ENCODE results near the gene PVALEF. TPM values are rescaled to one million over a fixed set of nuclear protein-coding genes. Genes with fewer than 3 reads are reported as not detected.

The PVALEF gene
- total and polyA plus RNA-seq, 2 of the 8 experiments (the other 6 are each of a cell fraction or from before 2014, with no cell fraction given): 0.03 TPM; not detected in 1

DNA sequence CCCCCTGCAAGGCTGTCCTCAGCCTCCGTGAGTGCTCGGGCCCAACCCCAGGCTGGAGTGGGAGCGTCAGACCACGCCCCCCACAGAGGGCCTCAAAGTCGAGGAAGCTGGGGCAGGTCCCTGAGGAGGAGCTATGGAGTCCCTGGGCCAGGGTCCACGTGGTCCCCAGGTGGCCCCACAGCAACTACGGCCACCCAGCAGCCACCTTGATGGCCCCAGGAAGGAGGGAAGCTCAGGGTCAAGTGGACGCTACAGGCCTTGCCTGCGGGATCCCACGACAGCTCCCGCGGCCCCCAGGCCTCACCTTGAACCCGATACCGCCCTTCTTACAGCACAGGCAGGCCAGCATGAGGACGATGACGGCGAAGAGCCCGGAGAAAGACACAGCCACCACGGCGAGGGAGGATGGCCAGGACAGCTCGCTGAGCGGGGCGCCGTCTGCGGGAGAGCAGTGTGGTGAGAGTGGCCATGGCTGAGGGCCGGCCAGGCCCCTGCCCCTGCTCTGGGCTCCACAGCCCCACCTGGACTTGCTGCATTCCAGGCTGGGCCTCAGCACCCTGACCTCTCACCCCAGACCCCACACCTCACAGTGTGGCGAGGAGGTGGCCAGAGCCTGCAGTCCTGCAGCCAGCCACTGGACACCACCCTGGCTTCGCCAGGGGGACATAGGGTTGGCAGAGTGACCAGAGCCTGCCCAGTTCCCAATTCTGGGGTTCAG lies 31.1 kb upstream of the PVALEF start:
- no peak overlapping the region for H3K4ac ChIP-seq (replicated peaks; ENCODE audit: insufficient read length, low read depth, low read length)
- no peak overlapping the region for H2AFZ ChIP-seq (ENCODE audit: low read length)
- H3K79me2 ChIP-seq (ENCODE audit: control insufficient read depth in 1 of 2, insufficient read depth in 2 of 2, low read length in 2 of 2): no peaks in the 10 kb centered on the region
- no peak overlapping the region for H3K4me3 ChIP-seq (ENCODE audit: extremely low read depth in 1 of 4, insufficient read depth in 2 of 4, low read depth in 3 of 4, low read length in 4 of 4)
- H3K18ac ChIP-seq (ENCODE audit: extremely low read depth, low read length): no peak overlapping the region
- no peak overlapping the region for H3K4me2 ChIP-seq (ENCODE audit: insufficient read depth in 1 of 2, low read depth in 2 of 2, low read length in 2 of 2)
- FAIRE-seq (no peak), DNase-seq (ENCODE audit: low read depth in 1 of 2, low spot score in 2 of 2) (no peak)
- H3K4me1 ChIP-seq (replicated peaks in 1 of 4; ENCODE audit: control insufficient read depth in 3 of 4, insufficient read depth in 4 of 4, low read length in 3 of 4): peaks cover 0 to 8% (median 4%) of the 10 kb centered on the region in 4 experiments; a peak in 3 of 7 replicates
- peaks cover 2 to 9% of the 10 kb centered on the region in 2 experiments for H4K20me1 ChIP-seq (replicated peaks in 1 of 2; ENCODE audit: control insufficient read depth in 1 of 2, insufficient read depth in 2 of 2, low read length in 2 of 2)
- H2AK5ac ChIP-seq (ENCODE audit: low read depth, low read length): no peak overlapping the region
- no peaks in the 10 kb centered on the region for H3K27me3 ChIP-seq (replicated peaks in 1 of 4; ENCODE audit: control insufficient read depth in 3 of 4, extremely low read depth in 1 of 4, insufficient read depth in 3 of 4, low read length in 3 of 4)
- peak overlapping the region; percentile 35 for H4K8ac ChIP-seq (ENCODE audit: extremely low read depth, insufficient read depth, low read length)
- no peak overlapping the region for H2BK20ac ChIP-seq (ENCODE audit: low read length)
- H2BK5ac ChIP-seq (ENCODE audit: low read depth, low read length): no peak overlapping the region
- H3K14ac ChIP-seq (ENCODE audit: insufficient read length): no peak overlapping the region
- 92% methylated on average over 27 of the region's 28 CpGs; no CpG with 5 or more reads in 1 of the 2 experiments for WGBS, 2 experiments (ENCODE audit: extremely low coverage in 1 of 2, insufficient coverage in 1 of 2, insufficient read length in 1 of 2, insufficient replicate concordance in 2 of 2, low coverage in 1 of 2, low lambda C conversion rate in 2 of 2, missing lambda C conversion rate in 1 of 2)
- no peak overlapping the region for H3K23ac ChIP-seq (ENCODE audit: insufficient read length)
- no peak overlapping the region for H4K91ac ChIP-seq (replicated peaks; ENCODE audit: insufficient read length, low read length)
- H2BK12ac ChIP-seq (ENCODE audit: low read depth, low read length): no peak overlapping the region
- peaks cover 8 to 12% of the 10 kb centered on the region in 2 experiments; a peak in 2 of 4 replicates for H3K9me3 ChIP-seq (ENCODE audit: insufficient read depth in 2 of 2, low read depth in 1 of 2, low read length in 1 of 2)
- no peak overlapping the region for H4K5ac ChIP-seq (ENCODE audit: insufficient read length, low read depth, low read length)
- H3K27ac ChIP-seq (ENCODE audit: low read depth, low read length): no peak overlapping the region
- H3K56ac ChIP-seq (replicated peaks; ENCODE audit: insufficient read length, low read depth, low read length): no peak overlapping the region
- no peaks in the 10 kb centered on the region; the same call in 1 of the 2 replicates for H3K79me1 ChIP-seq (ENCODE audit: low read depth, low read length)
- no peaks in the 10 kb centered on the region for H3K36me3 ChIP-seq (ENCODE audit: control insufficient read depth in 2 of 4, insufficient read depth in 4 of 4, low read length in 3 of 4)
- H2BK15ac ChIP-seq (ENCODE audit: low read length): no peak overlapping the region
- H3K23me2 ChIP-seq (ENCODE audit: low read depth, low read length): peaks cover 3% of the 10 kb centered on the region; the same call in 1 of the 2 replicates
- CTCF ChIA-PET (ENCODE audit: partially characterized antibody): interaction anchor here (0.7 to 2.0 kb wide), 8 partner anchors 8 to 296 kb away, joined by 3 to 14 read pairs (median 3); no protein-coding TSS in a partner anchor
- POLR2A ChIA-PET (ENCODE audit: partially characterized antibody): interaction anchor here (0.9 to 1.4 kb wide), 4 partner anchors 8 to 104 kb away, joined by 3 to 5 read pairs (median 4); no protein-coding TSS in a partner anchor
- no peak overlapping the region for H3K9ac ChIP-seq (replicated peaks in 1 of 4; ENCODE audit: extremely low read depth in 1 of 4, low read depth in 3 of 4, low read length in 3 of 4)
- TF ChIP-seq CTBP2 (IDR thresholded peaks at IDR 0.05; ENCODE audit: borderline replicate concordance, insufficient read depth, insufficient read length, low read length): no peak
- TF ChIP-seq BACH1 (IDR thresholded peaks at IDR 0.05; ENCODE audit: low read length): no peak
- no peak for TF ChIP-seq MAFK (IDR thresholded peaks at IDR 0.05; ENCODE audit: low read depth, low read length)
- no peak for TF ChIP-seq POU5F1 (IDR thresholded peaks at IDR 0.05; ENCODE audit: low read depth, low read length)
- no peak for TF ChIP-seq NRF1 (IDR thresholded peaks at IDR 0.05; ENCODE audit: low read depth, low read length)
- TF ChIP-seq SIRT6 (IDR thresholded peaks at IDR 0.05; ENCODE audit: low read length): no peak
- TF ChIP-seq EP300 (IDR thresholded peaks at IDR 0.05; ENCODE audit: borderline replicate concordance in 1 of 2, low read depth in 2 of 2, low read length in 2 of 2): no peak
- no peak for TF ChIP-seq CHD2 (IDR thresholded peaks at IDR 0.05; ENCODE audit: low read length)
- TF ChIP-seq EZH2 (IDR thresholded peaks at IDR 0.05; ENCODE audit: low read depth, low read length, severe bottlenecking): no peak
- TF ChIP-seq, protein P1, sequence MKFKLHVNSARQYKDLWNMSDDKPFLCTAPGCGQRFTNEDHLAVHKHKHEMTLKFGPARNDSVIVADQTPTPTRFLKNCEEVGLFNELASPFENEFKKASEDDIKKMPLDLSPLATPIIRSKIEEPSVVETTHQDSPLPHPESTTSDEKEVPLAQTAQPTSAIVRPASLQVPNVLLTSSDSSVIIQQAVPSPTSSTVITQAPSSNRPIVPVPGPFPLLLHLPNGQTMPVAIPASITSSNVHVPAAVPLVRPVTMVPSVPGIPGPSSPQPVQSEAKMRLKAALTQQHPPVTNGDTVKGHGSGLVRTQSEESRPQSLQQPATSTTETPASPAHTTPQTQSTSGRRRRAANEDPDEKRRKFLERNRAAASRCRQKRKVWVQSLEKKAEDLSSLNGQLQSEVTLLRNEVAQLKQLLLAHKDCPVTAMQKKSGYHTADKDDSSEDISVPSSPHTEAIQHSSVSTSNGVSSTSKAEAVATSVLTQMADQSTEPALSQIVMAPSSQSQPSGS (IDR thresholded peaks at IDR 0.05; ENCODE audit: low read length): no peak
- H2BK120ac ChIP-seq (replicated peaks; ENCODE audit: low read depth, low read length): no peak overlapping the region
